Left lobe of liver (tissue), 2 donors: Measurements from ENCODE around the gene TPM2. TPM values are rescaled to one million over a fixed set of nuclear protein-coding genes. Genes with fewer than 3 reads are reported as not detected.

Experiments
- ATAC-seq: fragments of 200-7000 bp; cut with Tn5 transposase; one replicate; pipeline ENCODE4 v1.9.1; 2020; ENCODE audit warnings: mild to moderate bottlenecking, moderate library complexity
- DNase-seq: peaks from one replicate; pipeline ENCODE4 v3.0.0-alpha.2; 2020; ENCODE audit warnings: low spot score
- total RNA-seq: library from RNA; stranded (reverse); gene quantifications from one replicate; pipeline ENCODE4 v1.2.1, GENCODE V29; 2021
- donor health status: DM: no; HTN: no; CAD: no; lungs with moderate emphysema.
- donor health status: DM: no; HTN: yes; CAD: no.

The TPM2 gene
- total RNA-seq, 1 donor from 2014 or later = 6.6 TPM

GRCh38 chr9:35679766-35680330 is 9.9 kb downstream of the TPM2 start:
- ATAC-seq (no peak), DNase-seq (no peak)

- no peak for ATAC-seq
- DNase-seq = no peak
Measured at GRCh38 chr9:35679091-35679490, 10.6 kb downstream of the TPM2 start.

DNA sequence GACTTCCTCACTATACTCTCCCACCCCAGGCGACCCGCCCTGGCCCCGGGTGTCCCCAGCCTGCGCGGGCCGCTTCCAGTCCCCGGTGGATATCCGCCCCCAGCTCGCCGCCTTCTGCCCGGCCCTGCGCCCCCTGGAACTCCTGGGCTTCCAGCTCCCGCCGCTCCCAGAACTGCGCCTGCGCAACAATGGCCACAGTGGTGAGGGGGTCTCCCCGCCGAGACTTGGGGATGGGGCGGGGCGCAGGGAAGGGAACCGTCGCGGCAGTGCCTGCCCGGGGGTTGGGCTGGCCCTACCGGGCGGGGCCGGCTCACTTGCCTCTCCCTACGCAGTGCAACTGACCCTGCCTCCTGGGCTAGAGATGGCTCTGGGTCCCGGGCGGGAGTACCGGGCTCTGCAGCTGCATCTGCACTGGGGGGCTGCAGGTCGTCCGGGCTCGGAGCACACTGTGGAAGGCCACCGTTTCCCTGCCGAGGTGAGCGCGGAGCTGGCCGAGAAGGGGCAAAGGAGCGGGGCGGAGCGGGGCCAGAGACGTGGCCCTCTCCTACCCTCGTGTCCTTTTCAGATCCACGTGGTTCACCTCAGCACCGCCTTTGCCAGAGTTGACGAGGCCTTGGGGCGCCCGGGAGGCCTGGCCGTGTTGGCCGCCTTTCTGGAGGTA is 13.9 kb downstream of the TPM2 start:
- DNase-seq = no peak
- peak; percentile 61 for ATAC-seq

DNA sequence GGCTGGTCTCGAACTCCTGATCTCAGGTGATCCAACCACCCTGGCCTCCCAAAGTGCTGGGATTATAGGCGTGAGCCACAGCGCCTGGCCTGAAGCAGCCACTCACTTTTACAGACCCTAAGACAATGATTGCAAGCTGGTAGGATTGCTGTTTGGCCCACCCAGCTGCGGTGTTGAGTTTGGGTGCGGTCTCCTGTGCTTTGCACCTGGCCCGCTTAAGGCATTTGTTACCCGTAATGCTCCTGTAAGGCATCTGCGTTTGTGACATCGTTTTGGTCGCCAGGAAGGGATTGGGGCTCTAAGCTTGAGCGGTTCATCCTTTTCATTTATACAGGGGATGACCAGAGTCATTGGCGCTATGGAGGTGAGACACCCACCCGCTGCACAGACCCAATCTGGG is 14.5 kb downstream of the TPM2 start:
- DNase-seq (no peak), ATAC-seq (no peak)

- DNase-seq (no peak), ATAC-seq (no peak)
Measured at GRCh38 chr9:35674025-35674361, 15.7 kb downstream of the TPM2 start.

- ATAC-seq (peak; percentile 32), DNase-seq (no peak)
Measured at GRCh38 chr9:35673132-35674024, 16.3 kb downstream of the TPM2 start, which contains the start of gene CA9. Gene CA9 (plus strand): TSS chr9:35673928. CDS start chr9:35673960, 32 bp downstream.

- DNase-seq (peak; percentile 80), ATAC-seq (peak; percentile 79)
Measured at GRCh38 chr9:35669331-35670145, 20.2 kb downstream of the TPM2 start.

- ATAC-seq = no peak
- DNase-seq = no peak
Measured at GRCh38 chr9:35667939-35668338, 21.8 kb downstream of the TPM2 start.

GRCh38 chr9:35666549-35666948 is 23.2 kb downstream of the TPM2 start:
- DNase-seq (no peak), ATAC-seq (no peak)

DNA sequence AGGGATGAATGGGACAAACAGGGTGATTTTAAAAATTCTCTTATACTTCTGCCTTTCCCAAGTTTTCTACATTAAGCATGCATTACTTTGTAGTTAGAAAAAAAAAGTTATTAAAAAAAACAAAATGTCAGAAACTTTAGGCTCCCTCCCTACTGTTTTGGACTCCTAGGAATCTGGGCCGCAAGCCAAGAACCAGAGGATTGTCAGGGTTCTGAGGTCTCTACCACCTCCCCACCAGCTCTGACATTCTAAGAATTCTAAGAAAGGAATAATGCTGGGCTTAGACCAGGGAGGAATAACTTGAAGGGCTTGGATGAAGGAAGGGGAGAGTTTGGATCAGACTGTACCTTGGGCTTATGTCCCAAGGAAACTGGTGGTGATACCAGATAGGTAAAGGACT is 23.7 kb downstream of the TPM2 start:
- DNase-seq (no peak), ATAC-seq (no peak)

- no peak for DNase-seq
- ATAC-seq = no peak
Measured at GRCh38 chr9:35665471-35665818, 24.3 kb downstream of the TPM2 start.

DNA sequence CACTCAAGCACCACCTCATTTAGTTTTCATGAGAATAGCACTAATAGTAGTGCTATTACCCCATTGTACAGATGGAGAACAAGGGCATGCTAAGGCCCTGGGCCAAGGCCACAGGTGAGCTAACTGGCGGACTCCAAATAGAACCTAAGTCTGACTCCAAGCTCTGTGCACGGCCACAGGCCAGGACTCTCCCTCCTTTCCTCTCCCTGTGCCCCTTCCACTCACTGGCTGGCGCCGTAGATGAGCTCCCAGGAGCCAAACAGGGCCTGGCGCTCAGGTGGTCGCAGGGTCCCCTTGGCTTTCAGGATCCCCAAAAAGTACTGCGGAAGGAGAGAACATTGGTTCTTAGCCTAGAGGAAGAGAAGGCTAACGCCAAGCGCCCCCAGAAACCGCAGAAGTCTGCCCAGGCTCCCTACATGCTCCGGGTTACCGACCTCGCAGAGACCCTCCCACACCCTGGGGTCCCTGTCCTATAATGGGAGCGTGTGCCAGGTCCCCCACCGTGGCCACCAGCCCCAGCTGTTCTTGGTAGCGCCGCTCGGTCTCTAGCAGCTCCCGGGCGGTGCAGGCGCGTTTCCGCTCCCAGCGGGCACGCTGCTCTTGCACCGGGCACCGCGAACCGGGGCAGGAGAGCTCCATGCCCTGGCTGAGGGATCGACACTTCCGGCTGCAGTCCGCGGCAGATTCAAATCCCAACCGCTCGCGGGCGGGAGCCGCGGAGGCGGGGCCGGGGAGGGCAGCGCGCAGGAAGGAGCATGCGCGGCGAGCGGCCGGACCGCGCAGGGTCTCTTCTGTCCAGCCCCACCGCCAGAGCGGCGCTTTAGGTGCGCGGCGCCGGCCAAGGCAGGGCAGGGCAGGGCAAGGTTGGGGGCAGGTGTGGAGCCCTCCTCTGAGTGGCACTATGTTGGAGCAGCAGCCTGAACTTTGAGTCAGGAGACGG is 24.9 kb downstream of the TPM2 start, which contains the start of gene ARHGEF39:
ARHGEF39 (minus strand) TSS at position 665 of the 940 bp plus-strand sequence; CDS start at position 639, 26 bp downstream.
- DNase-seq (peak; percentile 87), ATAC-seq (peak; percentile 88)

DNA sequence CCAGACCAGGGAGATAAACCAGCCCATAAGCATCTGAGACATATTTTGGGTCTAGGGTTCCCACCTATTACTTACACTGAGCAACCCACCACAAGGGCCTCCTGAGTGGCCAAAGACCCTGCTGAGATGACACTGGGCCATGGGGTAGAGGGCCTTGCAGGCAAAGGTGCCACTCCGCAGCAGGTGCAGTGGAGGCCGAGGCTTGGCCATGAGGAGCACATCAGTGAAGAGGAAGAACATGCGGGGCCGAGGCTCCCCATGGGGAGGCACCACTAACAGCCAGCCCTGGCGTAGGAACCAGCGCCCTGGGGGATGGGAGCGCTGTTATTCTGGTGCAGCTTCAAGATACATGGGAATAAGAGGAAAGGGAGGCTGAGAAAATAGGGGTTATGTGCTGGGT is 27.3 kb downstream of the TPM2 start:
- no peak for DNase-seq
- ATAC-seq = no peak

DNA sequence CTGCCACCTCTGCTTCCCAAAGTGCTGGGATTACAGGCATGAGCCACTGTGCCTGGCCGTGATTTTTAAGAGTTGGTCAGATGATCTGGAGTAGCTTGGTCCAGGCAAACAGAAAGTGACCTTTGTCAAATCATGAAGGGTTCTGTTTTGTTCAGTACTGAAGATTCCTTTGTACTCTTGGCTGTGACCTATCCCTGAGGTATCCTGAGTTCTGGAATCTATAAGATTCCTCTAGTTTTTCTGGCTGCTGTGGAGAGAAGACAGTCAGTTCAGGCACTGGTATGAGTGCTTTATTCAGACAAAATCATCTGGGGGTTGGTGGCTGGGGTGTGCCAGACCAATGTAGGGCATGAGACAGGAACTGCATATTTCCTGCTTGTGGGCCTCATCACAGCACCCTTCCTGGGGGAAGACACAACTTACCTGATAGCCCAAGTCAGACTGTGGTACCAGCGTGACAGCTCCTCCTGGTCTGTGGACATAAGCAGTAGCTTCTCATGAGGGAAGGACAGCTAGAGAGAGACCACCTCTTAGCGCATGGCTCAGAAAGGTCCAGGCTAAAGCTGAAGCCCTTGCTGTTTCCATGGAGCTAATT is 27.9 kb downstream of the TPM2 start:
- DNase-seq (no peak), ATAC-seq (no peak)

- ATAC-seq (no peak), DNase-seq (no peak)
Measured at GRCh38 chr9:35660966-35661415, 28.7 kb downstream of the TPM2 start.

GRCh38 chr9:35659340-35659739 is 30.4 kb downstream of the TPM2 start:
- ATAC-seq (no peak), DNase-seq (no peak)

- peak; percentile 53 for DNase-seq
- ATAC-seq = peak; percentile 9
Measured at GRCh38 chr9:35658968-35659220, 30.8 kb downstream of the TPM2 start.

GRCh38 chr9:35658137-35658967 is 31.4 kb downstream of the TPM2 start, which contains the start of gene CCDC107:
Gene CCDC107 (plus strand): TSS chr9:35658292. CDS start chr9:35658380, 88 bp downstream.
- ATAC-seq (peak; percentile 85), DNase-seq (peak; percentile 89)
